NT2/D1 (cell line): ENCODE results near the gene HIBADH.
"Not testable (repeated sequence)": the region's sequence is repeated elsewhere in the genome, so short reads cannot be mapped to it uniquely, and the experiment has no call there.

Source experiments
- SUZ12 ChIP-seq: IDR thresholded peaks from 2 replicates; pipeline ENCODE4 v1.6.1; 2011; ENCODE audit not compliant: insufficient read length, insufficient read depth; ENCODE audit errors: extremely low read depth
- YY1 ChIP-seq: IDR thresholded peaks from 2 replicates; pipeline ENCODE4 v1.6.1; 2011; ENCODE audit not compliant: insufficient read length, insufficient read depth
- ZNF274 ChIP-seq: IDR thresholded peaks from 2 replicates; pipeline ENCODE4 v1.6.1; 2011; ENCODE audit warnings: mild to moderate bottlenecking, low read depth, low read length

- TF ChIP-seq ZNF274, YY1, SUZ12: not testable (repeated sequence)
Observed at GRCh38 chr7:27578169-27578568, 84.5 kb downstream of the HIBADH start.
